Ishikawa (cell line): ENCODE data around the gene SCN8A.

Experiments
- CEBPB ChIP-seq: IDR thresholded peaks from 2 replicates; pipeline ENCODE4 v1.6.1; 2012
- CREB1 ChIP-seq: IDR thresholded peaks from 2 replicates; pipeline ENCODE4 v1.6.1; 2012; ENCODE audit warnings: low read depth
- EGR1 ChIP-seq: IDR thresholded peaks from 2 replicates; pipeline ENCODE4 v1.6.1; 2012
- EP300 ChIP-seq: IDR thresholded peaks from 2 replicates; pipeline ENCODE4 v1.6.1; 2012; ENCODE audit warnings: borderline replicate concordance
- FOXM1 ChIP-seq: IDR thresholded peaks from 2 replicates; pipeline ENCODE4 v1.6.1; 2012; ENCODE audit warnings: low read depth, borderline replicate concordance
- NFIC ChIP-seq: IDR thresholded peaks from 2 replicates; pipeline ENCODE4 v1.6.1; 2012
- RAD21 ChIP-seq: IDR thresholded peaks from 2 replicates; pipeline ENCODE4 v1.6.1; 2012; ENCODE audit warnings: low read depth
- TAF1 ChIP-seq: IDR thresholded peaks from 2 replicates; pipeline ENCODE4 v1.6.1; 2012; ENCODE audit warnings: low read depth, mild to moderate bottlenecking
- TCF12 ChIP-seq: IDR thresholded peaks from 2 replicates; pipeline ENCODE4 v1.6.1; 2012; ENCODE audit warnings: low read depth
- TEAD4 ChIP-seq: IDR thresholded peaks from 2 replicates; pipeline ENCODE4 v1.6.1; 2012
- YY1 ChIP-seq: IDR thresholded peaks from 2 replicates; pipeline ENCODE4 v1.6.1; 2012; ENCODE audit warnings: low read depth
- ZBTB7A ChIP-seq: IDR thresholded peaks from 2 replicates; pipeline ENCODE4 v1.6.1; 2012; ENCODE audit warnings: low read depth
- TF ChIP-seq, protein P1 (sequence below): IDR thresholded peaks from 2 replicates; pipeline ENCODE4 v1.6.1; 2012
- TF ChIP-seq, protein P2 (sequence below): IDR thresholded peaks from 2 replicates; pipeline ENCODE4 v1.6.1; 2012; ENCODE audit warnings: low read depth, mild to moderate bottlenecking
- TF ChIP-seq, protein P3 (sequence below): IDR thresholded peaks from 2 replicates; pipeline ENCODE4 v1.6.1; 2012

SCN8A gene

DNA sequence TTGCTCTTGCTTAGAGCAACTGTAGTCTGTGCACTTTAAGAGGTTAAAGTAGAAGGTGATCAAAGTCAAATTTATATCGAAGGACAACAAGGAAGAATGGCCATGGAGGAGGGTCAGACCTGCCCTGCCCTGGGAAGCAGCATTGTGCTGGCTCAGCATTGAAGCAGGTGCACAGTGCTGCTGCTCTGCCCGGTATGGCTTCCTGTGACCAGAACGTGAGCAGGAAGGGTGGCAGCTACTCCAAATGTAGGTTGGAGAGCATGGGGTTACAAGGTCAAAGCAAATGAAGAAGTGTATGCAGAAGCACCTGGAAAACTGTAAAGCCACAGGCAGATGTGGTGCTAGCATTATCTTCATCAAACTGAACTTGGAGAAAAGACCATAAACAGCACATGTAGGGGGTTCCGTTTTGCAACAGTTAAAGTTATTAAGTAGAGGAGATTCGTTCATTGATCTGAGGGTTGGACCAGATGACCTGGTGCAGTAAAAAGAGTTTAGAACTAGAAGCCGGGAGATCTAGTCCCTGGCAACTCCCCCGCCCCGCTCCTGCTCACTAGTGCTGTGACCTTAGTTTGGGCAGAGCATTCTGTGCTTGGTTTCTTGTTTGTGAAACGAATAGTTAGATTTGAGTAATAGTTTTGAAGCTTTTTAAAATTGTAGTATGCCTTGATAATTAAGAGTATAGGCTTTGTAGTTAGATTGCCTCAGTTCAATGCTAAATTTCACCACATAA, 84.2 kb downstream of the SCN8A start:
- TF ChIP-seq FOXM1 (no peak), TEAD4 (no peak), NFIC (no peak), ZBTB7A (no peak), TAF1 (no peak), RAD21 (no peak), YY1 (no peak), TCF12 (no peak), EGR1 (no peak), EP300 (no peak)
- TF ChIP-seq, protein P1, sequence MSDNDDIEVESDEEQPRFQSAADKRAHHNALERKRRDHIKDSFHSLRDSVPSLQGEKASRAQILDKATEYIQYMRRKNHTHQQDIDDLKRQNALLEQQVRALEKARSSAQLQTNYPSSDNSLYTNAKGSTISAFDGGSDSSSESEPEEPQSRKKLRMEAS: no peak
- TF ChIP-seq, protein P2, sequence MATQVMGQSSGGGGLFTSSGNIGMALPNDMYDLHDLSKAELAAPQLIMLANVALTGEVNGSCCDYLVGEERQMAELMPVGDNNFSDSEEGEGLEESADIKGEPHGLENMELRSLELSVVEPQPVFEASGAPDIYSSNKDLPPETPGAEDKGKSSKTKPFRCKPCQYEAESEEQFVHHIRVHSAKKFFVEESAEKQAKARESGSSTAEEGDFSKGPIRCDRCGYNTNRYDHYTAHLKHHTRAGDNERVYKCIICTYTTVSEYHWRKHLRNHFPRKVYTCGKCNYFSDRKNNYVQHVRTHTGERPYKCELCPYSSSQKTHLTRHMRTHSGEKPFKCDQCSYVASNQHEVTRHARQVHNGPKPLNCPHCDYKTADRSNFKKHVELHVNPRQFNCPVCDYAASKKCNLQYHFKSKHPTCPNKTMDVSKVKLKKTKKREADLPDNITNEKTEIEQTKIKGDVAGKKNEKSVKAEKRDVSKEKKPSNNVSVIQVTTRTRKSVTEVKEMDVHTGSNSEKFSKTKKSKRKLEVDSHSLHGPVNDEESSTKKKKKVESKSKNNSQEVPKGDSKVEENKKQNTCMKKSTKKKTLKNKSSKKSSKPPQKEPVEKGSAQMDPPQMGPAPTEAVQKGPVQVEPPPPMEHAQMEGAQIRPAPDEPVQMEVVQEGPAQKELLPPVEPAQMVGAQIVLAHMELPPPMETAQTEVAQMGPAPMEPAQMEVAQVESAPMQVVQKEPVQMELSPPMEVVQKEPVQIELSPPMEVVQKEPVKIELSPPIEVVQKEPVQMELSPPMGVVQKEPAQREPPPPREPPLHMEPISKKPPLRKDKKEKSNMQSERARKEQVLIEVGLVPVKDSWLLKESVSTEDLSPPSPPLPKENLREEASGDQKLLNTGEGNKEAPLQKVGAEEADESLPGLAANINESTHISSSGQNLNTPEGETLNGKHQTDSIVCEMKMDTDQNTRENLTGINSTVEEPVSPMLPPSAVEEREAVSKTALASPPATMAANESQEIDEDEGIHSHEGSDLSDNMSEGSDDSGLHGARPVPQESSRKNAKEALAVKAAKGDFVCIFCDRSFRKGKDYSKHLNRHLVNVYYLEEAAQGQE: no peak

DNA sequence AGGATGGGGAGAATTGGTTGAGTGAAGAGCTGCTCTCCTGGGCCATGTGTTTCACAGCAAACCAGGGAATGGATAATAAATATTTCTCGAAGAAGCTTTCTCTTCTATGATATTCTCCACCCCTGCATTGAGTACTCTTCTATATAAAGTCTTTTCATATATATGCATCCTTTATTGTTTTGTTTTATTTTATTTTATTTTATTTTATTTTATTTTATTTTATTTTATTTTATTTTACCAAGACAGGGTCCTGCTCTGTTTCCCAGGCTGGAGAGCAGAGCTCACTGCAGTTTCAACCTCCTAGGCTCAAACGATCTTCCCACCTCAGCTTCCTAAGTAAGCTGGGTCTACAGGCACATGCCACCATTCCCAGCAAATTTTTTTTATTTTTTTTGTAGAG, 85.8 kb downstream of the SCN8A start:
- no peak for TF ChIP-seq EGR1
- no peak for TF ChIP-seq TCF12
- TF ChIP-seq, protein P3, sequence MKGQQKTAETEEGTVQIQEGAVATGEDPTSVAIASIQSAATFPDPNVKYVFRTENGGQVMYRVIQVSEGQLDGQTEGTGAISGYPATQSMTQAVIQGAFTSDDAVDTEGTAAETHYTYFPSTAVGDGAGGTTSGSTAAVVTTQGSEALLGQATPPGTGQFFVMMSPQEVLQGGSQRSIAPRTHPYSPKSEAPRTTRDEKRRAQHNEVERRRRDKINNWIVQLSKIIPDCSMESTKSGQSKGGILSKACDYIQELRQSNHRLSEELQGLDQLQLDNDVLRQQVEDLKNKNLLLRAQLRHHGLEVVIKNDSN: no peak
- TF ChIP-seq ZBTB7A: no peak
- TF ChIP-seq TAF1: no peak

DNA sequence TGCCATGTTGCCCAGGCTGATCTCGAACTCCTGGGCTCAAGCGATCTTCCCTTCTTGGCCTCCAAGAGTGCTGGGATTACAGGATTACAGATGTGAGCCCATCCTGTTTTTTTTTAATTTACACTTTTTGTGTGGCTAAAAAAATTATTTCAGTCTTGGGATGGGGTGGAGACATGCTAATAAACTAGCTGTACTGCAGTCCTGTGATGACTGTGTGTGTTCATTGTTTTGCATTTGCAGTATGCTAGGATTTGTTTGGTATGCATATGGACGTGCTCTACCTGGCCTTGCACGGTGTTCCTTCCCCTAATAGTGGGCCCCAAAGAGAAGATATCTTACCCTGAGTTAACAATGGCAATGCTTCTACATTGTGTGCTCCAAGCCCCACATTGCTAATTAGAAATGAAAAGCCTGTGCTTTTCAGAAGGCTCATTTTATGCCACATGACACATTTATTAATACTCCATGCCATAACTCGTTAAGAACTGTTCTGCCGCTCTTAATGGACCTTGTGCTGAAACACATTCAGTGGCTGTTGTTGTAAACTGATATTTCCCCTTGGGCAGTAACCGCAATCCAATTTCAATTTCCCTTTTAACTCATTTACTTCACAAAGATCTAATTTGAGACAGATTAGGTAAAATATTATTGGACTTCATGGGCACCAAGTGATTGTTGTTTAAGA, 86.4 kb downstream of the SCN8A start:
- no peak for TF ChIP-seq FOXM1
- no peak for TF ChIP-seq YY1
- TF ChIP-seq RAD21: no peak
- no peak for TF ChIP-seq TEAD4
- TF ChIP-seq NFIC: no peak
- TF ChIP-seq, protein P3: no peak
- TF ChIP-seq TAF1: no peak
- no peak for TF ChIP-seq TCF12
- no peak for TF ChIP-seq CEBPB
- TF ChIP-seq, protein P2: no peak
- no peak for TF ChIP-seq EGR1
- TF ChIP-seq ZBTB7A: no peak
- TF ChIP-seq, protein P1: no peak
- TF ChIP-seq EP300: no peak
- TF ChIP-seq CREB1: no peak

DNA sequence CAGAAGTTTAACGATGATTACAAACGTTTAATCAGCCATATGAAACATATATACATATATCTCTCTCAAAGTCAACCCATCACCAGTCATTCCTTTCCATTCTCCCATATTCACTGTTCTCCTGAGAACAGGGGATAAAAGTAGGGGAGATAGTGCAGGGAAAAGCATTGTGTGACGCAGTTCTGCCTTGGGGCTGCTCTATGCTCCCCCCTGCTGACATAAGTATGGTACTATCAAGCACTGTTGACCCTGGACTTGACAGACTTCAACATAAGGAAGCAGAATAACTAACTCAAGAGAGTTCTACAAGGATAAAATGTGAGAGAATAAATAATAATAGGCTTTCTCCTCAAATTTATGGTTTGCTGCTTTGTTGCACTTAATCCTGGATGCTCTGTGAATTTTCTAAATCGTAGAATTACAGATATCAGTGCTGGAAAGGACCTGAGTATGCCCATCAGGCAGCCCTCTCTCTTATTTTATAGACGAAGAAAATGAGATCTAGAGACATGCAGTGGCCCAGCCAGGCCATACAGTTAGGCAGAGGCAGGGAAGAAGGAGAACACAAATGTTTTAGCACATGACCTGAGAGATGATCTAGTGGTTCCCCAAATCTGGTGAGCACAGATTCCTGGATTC, 87.2 kb downstream of the SCN8A start:
- TF ChIP-seq RAD21 (peak; percentile 67), FOXM1 (no peak)

DNA sequence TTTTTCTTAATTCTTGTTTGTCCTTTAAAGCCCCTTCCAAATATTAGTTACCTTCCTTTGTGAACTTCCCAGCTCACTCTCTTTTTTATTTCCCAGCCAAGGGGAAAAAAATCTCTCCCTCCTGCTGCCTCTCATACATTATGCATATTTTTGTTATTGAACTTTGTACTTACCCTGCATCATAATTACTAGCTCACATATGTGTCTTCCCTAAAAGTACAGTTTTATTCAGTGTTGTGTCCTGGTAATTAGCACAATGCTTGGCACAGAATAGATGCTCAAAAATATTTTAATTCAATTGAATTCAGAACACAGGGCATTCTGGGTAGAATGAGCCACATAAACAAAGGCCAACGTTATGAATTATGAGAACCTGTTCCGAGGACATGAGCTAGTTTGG, 91.9 kb downstream of the SCN8A start:
- no peak for TF ChIP-seq RAD21
- TF ChIP-seq TEAD4: no peak
- TF ChIP-seq EGR1: no peak
- TF ChIP-seq EP300: no peak
- no peak for TF ChIP-seq CEBPB
- TF ChIP-seq, protein P3: no peak
- TF ChIP-seq ZBTB7A: no peak
- TF ChIP-seq TAF1: no peak
- no peak for TF ChIP-seq TCF12
- TF ChIP-seq, protein P1: no peak
- no peak for TF ChIP-seq YY1
- no peak for TF ChIP-seq NFIC
- no peak for TF ChIP-seq FOXM1
- TF ChIP-seq CREB1: no peak
- TF ChIP-seq, protein P2: no peak
